Sigmoid colon (tissue), 4 donors: ENCODE results near the gene MGRN1.

Experiments
- CTCF ChIP-seq, 4 experiments: fragments of 450-650 bp in 3 of 4; fragments of 200-600 bp in 1 of 4; IDR thresholded peaks; one replicate each; pipeline ENCODE4 v1.5.1; 2016 to 2019; ENCODE audit warnings: antibody characterized with exemption in 4 of 4, mild to moderate bottlenecking in 3 of 4, moderate library complexity in 2 of 4
- EP300 ChIP-seq, 4 donors: sonication (generic); formaldehyde crosslinking; IDR thresholded peaks; one replicate each; pipeline ENCODE4 v1.6.1; 2017; ENCODE audit warnings: antibody characterized with exemption in 4 of 4
- POLR2A ChIP-seq, 2 donors: fragments of 450-650 bp; IDR thresholded peaks; one replicate each; pipeline ENCODE4 v1.6.1; 2016; ENCODE audit warnings: antibody characterized with exemption in 2 of 2, mild to moderate bottlenecking in 2 of 2, moderate library complexity in 2 of 2
- POLR2AphosphoS5 ChIP-seq, 4 donors: sonication (generic); formaldehyde crosslinking; IDR thresholded peaks; one replicate each; pipeline ENCODE4 v1.6.1; 2017; ENCODE audit warnings: antibody characterized with exemption in 4 of 4

- TF ChIP-seq POLR2A (IDR thresholded peaks at IDR 0.05), result no peak
- no peak for TF ChIP-seq CTCF (IDR thresholded peaks at IDR 0.05)
- TF ChIP-seq POLR2AphosphoS5 (IDR thresholded peaks at IDR 0.05), result no peak
- no peak for TF ChIP-seq EP300 (IDR thresholded peaks at IDR 0.05)
Measured at GRCh38 chr16:4733211-4733742, 108.7 kb downstream of the MGRN1 start.
